Measurements from ENCODE around the gene FAN1.

FAN1 gene

DNA sequence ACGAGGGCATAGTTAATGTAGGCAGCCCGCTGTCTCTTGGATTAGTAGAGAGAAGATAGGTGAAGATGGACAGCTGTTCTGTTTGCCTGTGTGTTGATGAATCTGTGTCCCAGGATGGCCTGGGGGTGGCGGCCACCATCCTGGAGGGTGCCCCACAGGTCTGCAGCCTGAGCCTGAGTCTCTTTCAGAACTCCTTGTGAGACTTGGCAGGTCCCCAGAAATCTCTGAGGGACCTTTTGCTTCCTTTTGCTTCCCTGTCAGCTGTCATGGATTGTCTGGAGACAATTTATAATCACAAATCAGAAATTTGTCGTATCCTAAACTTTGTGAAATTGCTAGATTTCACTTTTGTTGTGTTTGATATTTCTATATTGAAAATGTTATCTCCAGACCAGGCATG, 17.4 kb downstream of the FAN1 start:
- DNase-seq (ENCODE audit: low read depth in 3 of 3), result no peak

DNA sequence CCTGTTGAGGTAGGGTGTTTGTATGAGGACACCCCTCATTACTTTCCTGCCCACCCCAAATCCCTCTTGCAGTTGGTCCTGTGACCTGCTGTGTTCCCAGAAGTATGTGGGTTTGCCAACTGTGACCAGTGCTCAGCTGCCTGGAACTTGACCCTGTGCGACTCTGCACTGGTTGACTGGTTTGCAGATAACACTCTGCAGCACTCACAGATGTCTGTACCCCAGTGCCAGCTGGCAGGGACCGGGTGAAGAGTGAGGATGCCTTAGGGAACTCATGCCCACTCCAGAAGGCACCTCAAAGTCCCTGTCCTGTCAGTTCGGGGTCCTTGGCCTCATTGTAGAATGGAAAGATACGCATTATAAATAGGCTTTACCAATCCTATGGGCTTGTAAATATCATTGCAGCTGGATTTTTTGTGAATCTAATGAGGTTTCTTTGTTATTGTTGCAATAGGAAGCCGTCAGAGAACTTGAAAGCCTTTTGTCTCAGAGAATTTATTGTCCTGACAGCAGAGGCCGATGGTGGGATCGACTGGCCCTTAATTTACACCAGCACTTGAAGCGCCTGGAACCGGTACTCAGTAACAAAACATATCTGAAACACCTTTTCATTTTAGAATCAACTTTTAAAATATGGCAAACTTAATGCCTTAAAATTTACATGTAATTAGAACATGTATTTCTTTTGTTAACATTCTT, 18.2 kb downstream of the FAN1 start:
- DNase-seq (ENCODE audit: low read depth in 3 of 3), result no peak

DNA sequence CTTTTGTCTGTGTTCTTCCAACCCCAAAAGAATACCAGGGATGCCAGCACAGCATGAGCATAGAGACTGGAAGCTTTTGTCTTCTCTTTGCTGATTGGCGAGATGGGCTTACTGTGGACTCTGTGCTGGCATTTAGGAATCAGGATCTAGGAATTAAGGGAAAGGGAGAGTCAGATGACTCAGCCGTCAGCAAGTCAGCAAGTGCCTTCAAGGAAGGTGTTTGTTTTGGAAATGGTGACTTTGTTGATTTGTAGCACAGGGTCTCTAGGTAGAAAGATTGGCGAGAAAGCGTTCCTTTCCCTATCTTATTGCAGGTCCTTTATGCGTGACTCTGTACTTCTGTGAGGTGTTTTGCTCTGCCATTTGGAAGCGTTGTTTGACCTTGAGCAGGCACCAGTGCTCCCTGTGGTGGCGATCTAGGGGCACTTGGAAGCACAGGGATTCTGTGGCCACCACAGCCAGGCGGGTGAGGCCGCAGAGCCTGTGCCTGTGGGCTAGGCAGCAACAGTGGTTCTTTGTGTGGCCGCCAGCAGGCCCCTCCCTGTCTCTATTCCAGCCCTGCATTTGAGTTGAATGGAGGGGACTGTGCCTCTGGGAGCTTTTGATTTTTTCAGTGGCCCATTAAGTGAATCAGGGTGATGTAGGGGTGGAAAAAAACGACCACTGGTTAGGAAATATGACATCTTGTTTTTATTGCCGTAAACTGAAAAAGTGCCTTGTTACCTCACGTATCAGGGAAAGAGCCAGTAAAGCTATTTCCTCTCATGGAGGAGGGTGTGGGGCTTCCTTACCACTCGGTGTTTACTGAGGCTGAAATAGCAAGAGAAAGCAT, 19.0 kb downstream of the FAN1 start:
- DNase-seq (ENCODE audit: low read depth in 3 of 3), result no peak

DNA sequence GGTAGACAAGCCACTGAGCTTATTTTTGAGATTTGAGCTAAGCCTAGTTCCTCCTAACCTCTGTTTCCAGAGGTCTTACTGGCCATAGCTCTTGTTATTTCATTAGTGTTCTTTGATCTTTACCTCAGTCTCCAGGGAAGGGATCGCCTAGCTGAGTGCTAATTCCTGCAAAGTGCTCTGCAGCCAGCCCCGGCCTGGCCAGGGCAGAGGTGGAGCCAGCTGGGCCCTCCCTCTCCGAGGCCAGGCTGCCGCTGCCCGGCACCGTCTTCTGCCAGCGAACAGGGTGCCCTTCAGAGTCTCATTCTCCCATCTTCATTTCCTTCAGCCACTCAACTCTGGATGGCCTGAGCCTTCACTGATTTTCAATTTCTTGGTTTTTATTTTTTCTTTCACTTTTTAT, 19.7 kb downstream of the FAN1 start:
- DNase-seq (ENCODE audit: low read depth in 3 of 3), result no peak

DNA sequence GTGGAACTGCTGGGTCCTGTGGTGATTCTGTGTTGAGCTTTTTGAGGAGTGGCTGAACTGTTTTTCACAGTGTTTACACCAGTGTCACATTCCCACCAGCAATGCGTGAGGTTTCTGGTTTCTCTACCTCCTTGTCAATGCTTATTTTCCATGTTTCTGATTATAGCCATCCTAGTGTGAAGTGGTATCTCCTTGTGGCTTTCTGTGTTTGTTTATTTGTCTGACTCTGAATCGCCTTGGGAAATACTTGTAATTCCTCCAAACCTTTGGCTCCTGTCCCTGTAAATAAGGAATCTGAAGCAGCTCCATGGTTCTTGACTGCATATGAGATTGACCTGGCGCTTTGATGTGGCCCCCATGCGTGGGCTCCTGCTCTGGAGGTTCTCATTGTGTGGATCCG, 20.6 kb downstream of the FAN1 start:
- no peak for DNase-seq (ENCODE audit: low read depth in 3 of 3)

DNA sequence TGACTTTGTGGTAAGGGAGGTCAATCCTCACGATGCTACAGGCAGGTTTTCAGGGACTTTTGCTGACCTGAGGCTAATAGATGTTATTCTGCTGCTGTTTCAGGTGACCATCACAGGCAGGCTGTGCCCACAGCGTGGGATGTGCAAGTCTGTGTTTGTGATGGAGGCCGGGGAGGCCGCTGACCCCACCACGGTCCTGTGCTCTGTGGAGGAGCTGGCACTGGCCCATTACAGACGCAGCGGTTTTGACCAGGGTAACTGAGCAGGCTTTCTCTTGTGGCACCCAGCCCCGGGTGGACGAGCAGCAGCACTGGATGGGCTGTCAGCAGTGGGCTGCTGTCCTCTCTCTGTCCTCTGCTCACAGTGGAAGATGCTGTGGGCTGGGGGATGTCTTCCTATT, 22.0 kb downstream of the FAN1 start:
- DNase-seq (ENCODE audit: low read depth in 3 of 3), result no peak

DNA sequence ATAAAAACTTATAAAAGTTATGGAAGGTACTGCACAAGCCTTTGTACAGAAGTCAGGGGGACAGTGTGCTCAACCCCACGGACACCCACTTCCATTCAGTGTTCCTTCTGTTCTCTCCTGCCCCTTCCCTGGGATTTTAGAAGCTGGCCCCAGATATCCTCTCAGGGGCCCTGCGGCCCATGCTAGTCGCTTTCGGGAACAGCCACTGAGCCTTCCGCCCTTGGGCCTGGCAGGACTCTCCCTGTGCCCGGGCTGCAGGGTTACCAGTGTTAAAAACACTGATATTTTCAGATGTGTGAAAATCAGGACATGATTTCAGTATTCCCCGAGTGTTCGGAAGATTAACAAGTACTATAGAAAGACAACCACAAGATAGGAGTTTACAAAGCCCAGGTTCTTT, 22.4 kb downstream of the FAN1 start:
- no peak for DNase-seq (ENCODE audit: low read depth in 3 of 3)

DNA sequence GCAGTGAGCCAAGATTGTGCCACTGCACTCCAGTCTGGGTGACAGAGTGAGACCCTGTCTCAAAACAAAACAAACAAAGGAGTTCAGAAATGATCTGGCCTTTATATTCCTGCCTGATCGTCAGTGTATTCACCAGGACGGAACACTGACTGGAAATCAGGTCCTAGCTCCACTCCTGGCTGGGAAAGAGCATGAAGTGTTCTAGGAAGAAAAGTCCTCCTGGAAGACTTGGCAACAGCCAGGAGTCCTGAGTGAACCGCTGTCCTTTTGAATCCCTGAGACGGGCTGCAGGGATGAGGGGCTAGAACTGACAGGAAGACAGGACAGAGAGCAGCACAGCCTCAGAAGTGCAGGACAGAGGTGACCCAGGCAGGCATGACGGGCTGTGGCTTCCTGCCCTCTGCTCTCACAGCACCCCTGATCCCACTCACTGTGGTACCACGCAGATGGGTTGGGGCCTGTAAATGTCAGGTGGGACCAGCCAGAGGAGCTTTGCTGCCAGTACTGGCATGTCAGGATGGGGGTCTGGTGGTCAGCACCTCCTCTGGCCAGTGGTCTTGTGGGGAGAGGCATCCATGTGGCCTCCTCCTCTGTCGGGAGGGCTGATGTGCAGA, 23.5 kb downstream of the FAN1 start:
- no peak for DNase-seq (ENCODE audit: low read depth in 3 of 3)

DNA sequence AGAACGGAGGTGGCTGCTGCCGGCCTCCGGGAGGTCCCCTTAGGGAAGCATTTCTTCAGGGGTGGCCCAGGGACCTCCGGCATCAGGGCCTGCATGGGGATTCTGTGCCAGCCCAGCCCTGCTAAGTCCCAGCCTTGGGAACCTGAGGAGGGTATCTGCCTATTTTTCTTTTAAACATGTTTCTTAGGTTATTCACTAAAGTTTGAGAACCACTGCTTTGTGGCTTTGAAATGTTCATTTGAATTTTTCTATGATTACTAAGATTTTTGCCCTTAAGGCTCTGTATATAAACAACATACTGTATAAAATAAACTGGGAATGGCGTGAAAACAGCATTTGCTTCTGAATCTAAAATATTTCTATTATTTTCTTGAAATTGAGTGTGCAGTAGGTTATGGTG, 24.4 kb downstream of the FAN1 start:
- no peak for DNase-seq (ENCODE audit: low read depth in 3 of 3)

DNA sequence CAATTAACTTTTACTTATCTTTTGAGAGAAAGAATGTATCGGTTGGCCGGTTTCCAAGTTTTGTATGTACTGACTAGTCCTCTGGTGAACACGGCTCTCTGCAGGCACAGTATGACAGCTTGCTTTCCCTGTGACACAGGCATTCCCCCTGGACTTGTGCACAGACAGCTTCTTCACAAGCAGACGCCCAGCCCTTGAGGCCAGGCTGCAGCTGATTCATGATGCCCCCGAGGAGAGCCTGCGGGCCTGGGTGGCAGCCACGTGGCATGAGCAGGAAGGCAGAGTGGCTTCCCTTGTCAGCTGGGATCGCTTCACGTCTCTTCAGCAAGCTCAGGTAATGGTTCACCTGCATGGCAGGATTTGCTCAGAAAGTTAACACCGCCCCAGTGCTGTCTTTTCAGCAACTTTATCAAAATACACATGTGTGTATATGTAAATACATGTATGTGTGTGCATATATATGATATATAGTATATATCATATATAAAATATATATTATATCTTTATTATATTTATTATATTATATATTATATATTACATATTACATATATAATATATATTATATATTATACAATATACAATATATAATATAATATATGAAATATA, 25.5 kb downstream of the FAN1 start:
- no peak for DNase-seq (ENCODE audit: low read depth in 3 of 3)

DNA sequence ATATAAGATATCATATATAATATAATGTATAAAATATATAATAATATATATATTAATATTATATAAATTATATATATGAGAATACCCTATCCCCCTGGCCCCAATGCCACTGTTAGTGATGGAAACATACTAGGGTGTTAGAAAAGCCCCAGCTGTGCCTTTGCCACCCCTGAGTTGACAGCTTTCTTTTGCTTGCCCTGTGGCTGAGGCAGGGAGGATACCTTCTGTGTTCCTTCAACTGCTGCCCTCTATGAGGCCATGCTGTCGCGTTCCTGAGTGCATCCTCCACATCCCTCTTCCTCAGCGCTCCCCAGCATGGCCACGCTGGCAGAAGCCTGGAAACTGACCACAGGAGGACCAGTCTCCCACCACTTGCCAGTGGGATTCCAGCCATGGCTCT, 26.3 kb downstream of the FAN1 start:
- no peak for DNase-seq (ENCODE audit: low read depth in 3 of 3)

DNA sequence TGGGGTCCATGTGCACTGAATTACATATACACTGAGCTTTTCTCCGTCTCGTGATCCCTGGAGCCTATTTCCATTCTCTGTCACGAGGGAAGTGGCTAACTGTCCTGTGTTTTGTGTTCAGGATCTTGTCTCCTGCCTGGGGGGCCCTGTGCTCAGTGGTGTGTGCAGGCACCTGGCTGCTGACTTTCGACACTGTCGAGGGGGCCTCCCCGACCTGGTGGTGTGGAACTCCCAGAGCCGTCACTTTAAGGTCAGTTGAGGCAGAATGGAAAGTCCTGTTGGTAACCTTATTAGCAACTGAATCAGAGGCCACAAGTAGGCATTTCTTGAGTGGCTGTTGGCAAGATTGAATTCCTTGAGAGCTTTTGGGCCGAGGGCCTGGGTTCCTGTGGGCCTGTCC, 26.7 kb downstream of the FAN1 start:
- DNase-seq (ENCODE audit: low read depth in 3 of 3), result no peak

DNA sequence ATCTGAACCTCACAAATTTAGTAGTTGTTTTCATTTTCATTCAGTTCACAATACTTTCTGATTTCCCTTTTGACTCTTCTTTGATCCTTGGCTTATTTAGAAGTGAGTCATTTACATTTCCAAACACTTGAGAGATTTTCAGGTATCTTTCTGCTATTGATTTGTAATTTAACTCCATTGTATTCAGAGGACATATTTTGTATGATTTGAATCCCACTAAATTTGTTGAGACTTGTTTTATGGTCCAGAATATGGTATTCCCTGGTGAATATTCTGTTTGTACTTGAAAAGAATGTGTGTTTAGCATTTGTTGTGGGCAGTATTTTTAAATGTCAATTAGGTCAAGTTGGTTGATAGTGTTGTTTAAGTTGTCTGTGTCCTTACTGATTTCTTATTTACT, 29.6 kb downstream of the FAN1 start:
- no peak for DNase-seq (ENCODE audit: low read depth in 3 of 3)

DNA sequence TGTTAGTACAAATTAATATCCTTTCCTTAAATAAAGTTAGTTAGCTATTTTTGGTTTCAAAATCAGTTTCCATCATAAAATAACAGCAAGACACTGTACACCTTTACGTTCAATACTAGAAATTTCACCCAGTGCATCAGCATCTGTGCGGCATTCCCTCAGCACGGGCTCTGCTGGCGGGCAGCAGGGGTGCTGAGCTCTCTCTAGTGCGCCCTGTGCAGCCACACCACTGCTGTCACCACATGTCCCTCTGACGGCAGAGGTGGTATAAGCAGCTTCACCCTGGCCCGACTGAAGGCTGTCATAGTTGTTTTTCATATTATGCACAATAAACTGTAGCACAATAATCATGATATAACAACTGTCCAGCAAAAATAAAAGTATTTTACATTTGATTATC, 35.4 kb downstream of the FAN1 start:
- DNase-seq (ENCODE audit: low read depth in 3 of 3), result no peak

DNA sequence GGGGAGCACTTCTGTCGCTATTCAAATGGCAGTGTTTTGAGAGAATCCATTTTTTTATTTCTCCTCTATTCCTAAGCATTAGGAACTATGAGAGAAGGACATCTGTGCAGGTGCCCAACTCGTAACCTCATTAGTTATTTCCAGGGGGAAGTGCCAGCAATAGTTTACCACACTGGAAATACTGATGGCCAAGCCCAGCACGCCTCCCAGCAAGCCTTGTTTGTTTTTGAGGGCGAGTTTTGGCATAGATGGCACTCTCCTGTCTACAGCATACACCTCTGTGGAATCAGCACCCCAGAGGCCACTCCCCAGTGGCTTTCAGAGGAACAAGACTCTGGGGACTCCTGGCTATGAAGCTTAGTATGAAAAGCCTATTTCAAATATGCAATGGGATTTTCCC, 36.6 kb downstream of the FAN1 start:
- no peak for DNase-seq (ENCODE audit: low read depth in 3 of 3)

DNA sequence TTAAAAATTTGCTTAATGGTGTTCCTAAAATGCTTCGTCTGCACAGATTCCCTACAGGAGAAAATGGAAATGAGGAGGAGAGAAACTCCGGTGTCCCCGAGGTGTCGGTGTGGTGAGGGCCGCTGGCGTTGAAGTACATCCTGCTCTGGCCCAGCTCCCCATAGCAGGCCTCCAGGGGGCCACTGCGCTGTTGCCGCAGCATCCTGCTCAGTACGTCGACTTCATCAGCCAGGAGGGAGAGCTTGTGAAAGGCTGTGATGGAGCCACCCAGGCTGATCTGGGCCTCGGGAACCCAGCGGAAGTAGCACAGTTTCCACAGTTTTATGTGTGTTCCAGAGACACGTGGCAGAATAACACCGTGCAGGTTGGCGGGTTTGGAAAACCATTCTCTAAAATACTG, 37.8 kb downstream of the FAN1 start:
- no peak for DNase-seq (ENCODE audit: low read depth in 3 of 3)

DNA sequence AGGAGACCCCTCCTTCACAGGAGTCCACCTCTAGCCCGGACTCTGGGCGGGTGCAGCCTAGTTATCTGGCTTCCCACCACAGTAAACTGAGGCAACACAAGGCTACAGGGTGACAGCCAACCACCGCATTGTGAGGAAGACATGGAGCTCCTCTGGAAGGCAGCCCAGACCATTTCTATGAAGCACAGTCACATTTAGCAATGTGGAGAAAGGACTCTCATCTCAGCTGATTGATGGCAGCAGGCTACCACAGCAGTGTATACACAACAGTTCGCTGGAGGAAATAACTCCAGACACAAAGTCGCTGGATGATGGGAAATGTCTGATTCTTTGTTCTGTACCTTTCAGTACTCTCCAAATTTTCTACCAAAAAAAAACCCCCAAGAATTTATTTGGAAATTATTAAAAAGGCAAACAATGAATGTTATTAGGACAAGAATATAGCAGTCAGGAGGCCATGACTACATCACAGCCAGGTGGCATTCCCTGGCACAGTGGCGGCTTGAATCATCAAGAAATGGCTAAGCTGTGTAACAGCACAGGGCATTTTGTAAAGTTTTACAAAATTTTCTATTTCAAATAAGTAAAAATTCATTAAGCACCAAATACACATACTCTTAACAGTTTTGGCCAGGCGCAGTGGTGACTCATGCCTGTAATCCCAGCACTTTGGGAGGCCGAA, 40.1 kb downstream of the FAN1 start:
- no peak for DNase-seq (ENCODE audit: low read depth in 3 of 3)

DNA sequence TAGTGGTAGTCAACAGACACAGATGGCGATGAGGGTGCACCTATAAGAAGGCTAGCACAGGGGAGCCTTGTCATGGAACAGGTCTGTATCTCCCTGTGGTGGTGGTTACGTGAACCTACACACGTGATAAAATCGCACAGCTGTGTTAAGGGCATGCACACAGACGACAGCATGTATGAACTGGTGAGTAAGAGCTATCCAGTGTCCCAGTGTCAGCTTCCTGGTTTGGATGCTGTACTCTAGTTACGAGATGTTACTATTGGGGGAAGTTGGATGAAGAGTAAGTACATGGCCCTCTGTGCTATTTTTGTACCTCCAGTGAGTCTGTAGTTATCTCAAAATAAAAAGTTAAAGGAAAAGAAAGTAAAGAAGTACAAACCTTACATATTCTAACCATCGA, 49.5 kb downstream of the FAN1 start:
- DNase-seq (ENCODE audit: low read depth in 3 of 3), result no peak

DNA sequence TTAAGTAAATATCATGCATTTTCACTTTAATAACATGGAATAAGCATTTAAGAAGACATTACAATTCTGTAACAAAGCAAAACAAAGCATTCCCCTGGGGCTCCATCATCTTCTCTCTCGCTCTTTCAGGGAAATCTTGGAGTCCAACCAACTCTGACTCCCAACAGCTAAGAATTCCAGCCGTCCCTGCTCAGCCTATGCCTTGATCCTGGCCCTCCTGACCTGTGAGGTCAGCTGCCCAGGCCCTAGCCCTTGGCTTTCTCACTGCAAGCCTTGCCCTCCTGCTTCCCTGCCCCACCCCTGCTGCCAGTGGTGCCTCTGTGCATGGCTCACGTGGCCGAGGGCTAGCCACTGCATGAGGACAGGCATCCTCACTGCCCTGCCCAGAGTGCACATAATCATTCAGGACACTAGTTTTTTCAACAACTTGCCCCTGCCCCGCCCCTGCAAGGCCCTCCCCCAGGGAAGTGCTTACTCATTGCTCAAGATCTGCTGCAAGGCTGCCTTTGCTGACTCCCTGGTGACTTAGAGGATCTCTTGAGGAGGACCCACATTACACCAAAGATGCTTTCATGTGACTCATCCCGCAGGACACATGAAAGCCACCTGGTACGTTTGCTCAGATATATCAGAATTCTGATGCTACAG, 50.1 kb downstream of the FAN1 start:
- no peak for DNase-seq (ENCODE audit: low read depth in 3 of 3)

DNA sequence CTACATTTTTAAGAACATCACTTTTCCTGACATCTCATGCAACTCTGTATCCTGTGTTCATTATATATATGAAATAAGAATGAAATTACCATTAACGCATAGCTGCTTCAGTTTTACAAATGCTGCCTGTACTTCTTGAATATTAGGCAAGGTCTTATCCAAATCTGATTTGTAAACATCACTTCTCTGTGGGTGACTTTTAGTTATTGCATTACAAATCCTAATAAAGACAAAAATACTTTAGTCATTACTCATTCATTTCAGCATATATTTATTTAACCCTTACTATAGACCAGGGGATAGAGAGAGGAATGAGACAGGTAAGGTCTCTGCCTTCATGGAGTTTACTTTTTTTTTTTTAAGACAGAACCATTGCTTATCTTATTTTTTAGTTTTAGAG, 51.0 kb downstream of the FAN1 start:
- DNase-seq (ENCODE audit: low read depth in 3 of 3), result no peak
